ENCODE measurements around the gene FGD1. TPM values are rescaled to one million over a fixed set of nuclear protein-coding genes. Genes with fewer than 3 reads are reported as not detected.

The FGD1 gene
- total RNA-seq, 1 experiment from 2014 or later, result 17.2 TPM

GRCh38 chrX:54416965-54417364 lies 79.1 kb downstream of the FGD1 start:
- DNase-seq (ENCODE audit: low read depth), result no peak
- in situ Hi-C loops (cut with HindIII; ENCODE audit: low pct_unique_long_range_greater_than_20kb, low sequenced_read_pairs), result no loop called here

GRCh38 chrX:54415534-54416350 lies 80.3 kb downstream of the FGD1 start:
- DNase-seq (ENCODE audit: low read depth), result no peak

GRCh38 chrX:54413753-54414152 lies 82.3 kb downstream of the FGD1 start:
- DNase-seq (ENCODE audit: low read depth), result no peak
- in situ Hi-C loops (cut with HindIII; ENCODE audit: low pct_unique_long_range_greater_than_20kb, low sequenced_read_pairs), result no loop called here

More at GRCh38 chrX:54415534-54416350, 80.3 kb downstream of the FGD1 start:
- in situ Hi-C loops (cut with HindIII; ENCODE audit: low pct_unique_long_range_greater_than_20kb, low sequenced_read_pairs), result no loop called here

GRCh38 chrX:54411732-54412131 lies 84.3 kb downstream of the FGD1 start:
- in situ Hi-C loops (cut with HindIII; ENCODE audit: low pct_unique_long_range_greater_than_20kb, low sequenced_read_pairs), result no loop called here

GRCh38 chrX:54407266-54407665 lies 88.8 kb downstream of the FGD1 start:
- in situ Hi-C loops (cut with HindIII; ENCODE audit: low pct_unique_long_range_greater_than_20kb, low sequenced_read_pairs), result no loop called here
- DNase-seq (ENCODE audit: low read depth), result no peak

More at GRCh38 chrX:54411732-54412131, 84.3 kb downstream of the FGD1 start:
- no peak for DNase-seq (ENCODE audit: low read depth)

GRCh38 chrX:54397113-54397512 lies 98.9 kb downstream of the FGD1 start:
- DNase-seq (ENCODE audit: low read depth), result no peak
- in situ Hi-C loops (cut with HindIII; ENCODE audit: low pct_unique_long_range_greater_than_20kb, low sequenced_read_pairs), result no loop called here

Other genes starting within 250 kb of the FGD1 start
- 0.96 and 2.7 TPM in 2 replicates for gene WNK3, start 138.2 kb downstream of the FGD1 start, total RNA-seq (2014; rRNA removed; shearing (Covaris generic); ENCODE audit: low replicate concordance)
- 23.7 and 45.3 TPM in 2 replicates for gene TSR2, start 55.8 kb downstream of the FGD1 start, total RNA-seq (2014; rRNA removed; shearing (Covaris generic); ENCODE audit: low replicate concordance)
- gene GNL3L, start 34.0 kb upstream of the FGD1 start, total RNA-seq (2014; rRNA removed; shearing (Covaris generic); ENCODE audit: low replicate concordance), result 12.9 and 14.4 TPM in 2 replicates

Data from Caki2 (cell line).